ENCODE measurements around the gene CATSPERZ. TPM values are rescaled to one million over a fixed set of nuclear protein-coding genes. Genes with fewer than 3 reads are reported as not detected.

CATSPERZ gene
- total and polyA plus RNA-seq, 8 donors, result 0.27 to 1.5 (median 0.51) TPM; not detected in 5

DNA sequence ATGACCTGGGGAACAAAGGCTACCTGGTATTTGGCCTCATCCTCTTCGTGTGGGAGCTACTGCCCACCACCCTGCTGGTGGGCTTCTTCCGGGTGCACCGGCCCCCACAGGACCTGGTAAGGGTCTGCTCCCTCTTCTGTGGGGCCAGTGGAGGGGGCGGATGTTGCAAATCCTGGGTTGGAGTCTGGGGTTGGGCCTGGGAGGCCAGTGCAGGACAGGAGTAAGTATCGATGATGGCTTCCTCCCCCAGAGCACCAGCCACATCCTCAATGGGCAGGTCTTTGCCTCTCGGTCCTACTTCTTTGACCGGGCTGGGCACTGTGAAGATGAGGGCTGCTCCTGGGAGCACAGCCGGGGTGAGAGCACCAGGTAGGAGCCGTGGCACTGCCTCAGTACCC, 11.8 kb upstream of the CATSPERZ start:
- 90 to 92% methylated on average over 6 to 9 of the region's 9 CpGs for WGBS, 2 donors

GRCh38 chr11:64289002-64289564, 11.1 kb upstream of the CATSPERZ start:
- TF ChIP-seq CTCF (IDR thresholded peaks at IDR 0.05), result no peak
- DNase-seq, result no peak
- ATAC-seq, result no peak
- intact Hi-C loops (cut with DNase I), result no loop called here
- H3K27me3 ChIP-seq, result peaks cover 0 to 7% (median 1%) of the 10 kb centered on the region in 4 donors
- FAIRE-seq, result no peak
- H3K27ac ChIP-seq, result no peak overlapping the region
- peaks cover 6 to 19% (median 16%) of the 10 kb centered on the region in 3 donors for H3K4me1 ChIP-seq
- H3K9me3 ChIP-seq, result no peaks in the 10 kb centered on the region
- no peak overlapping the region for H3K4me3 ChIP-seq
- 86 to 90% methylated on average over 12 to 13 of the region's 13 CpGs for WGBS, 2 donors
- no peaks in the 10 kb centered on the region for H3K36me3 ChIP-seq

More for the DNA sequence above, 11.8 kb upstream of the CATSPERZ start:
- Histone ChIP-seq H3K36me3 (no peaks in the 10 kb centered on the region), H3K27me3 (peaks cover 0 to 7% (median 1%) of the 10 kb centered on the region in 4 donors), H3K4me1 (peaks cover 13 to 24% (median 22%) of the 10 kb centered on the region in 3 donors), H3K27ac (no peak overlapping the region), H3K4me3 (no peak overlapping the region), H3K9me3 (no peaks in the 10 kb centered on the region)
- no peak for TF ChIP-seq CTCF (IDR thresholded peaks at IDR 0.05)
- DNase-seq (peak in 1 of 6 donors; percentile 70), FAIRE-seq (no peak), ATAC-seq (no peak)
- intact Hi-C loops (cut with DNase I), result no loop called here

GRCh38 chr11:64290352-64291261, 9.6 kb upstream of the CATSPERZ start:
- WGBS, 2 donors, result 54 to 63% methylated on average over 10 of the region's 10 CpGs
- H3K36me3 ChIP-seq, result no peaks in the 10 kb centered on the region
- H3K9me3 ChIP-seq, result no peaks in the 10 kb centered on the region
- H3K27me3 ChIP-seq, result peaks cover 0 to 7% (median 1%) of the 10 kb centered on the region in 4 donors
- DNase-seq (no peak), FAIRE-seq (no peak), ATAC-seq (no peak)
- intact Hi-C loops (cut with DNase I), result loop anchor here in 2 of 3 donors (5.0 to 10.0 kb wide), 3 partner anchors 83 to 296 kb away; partner anchors contain the start of gene FERMT3 (in 2 of the 2)
- peaks cover 6 to 19% (median 16%) of the 10 kb centered on the region in 3 donors for H3K4me1 ChIP-seq
- H3K27ac ChIP-seq, result no peak overlapping the region
- H3K4me3 ChIP-seq, result no peak overlapping the region
- no peak for TF ChIP-seq CTCF (IDR thresholded peaks at IDR 0.05)

DNA sequence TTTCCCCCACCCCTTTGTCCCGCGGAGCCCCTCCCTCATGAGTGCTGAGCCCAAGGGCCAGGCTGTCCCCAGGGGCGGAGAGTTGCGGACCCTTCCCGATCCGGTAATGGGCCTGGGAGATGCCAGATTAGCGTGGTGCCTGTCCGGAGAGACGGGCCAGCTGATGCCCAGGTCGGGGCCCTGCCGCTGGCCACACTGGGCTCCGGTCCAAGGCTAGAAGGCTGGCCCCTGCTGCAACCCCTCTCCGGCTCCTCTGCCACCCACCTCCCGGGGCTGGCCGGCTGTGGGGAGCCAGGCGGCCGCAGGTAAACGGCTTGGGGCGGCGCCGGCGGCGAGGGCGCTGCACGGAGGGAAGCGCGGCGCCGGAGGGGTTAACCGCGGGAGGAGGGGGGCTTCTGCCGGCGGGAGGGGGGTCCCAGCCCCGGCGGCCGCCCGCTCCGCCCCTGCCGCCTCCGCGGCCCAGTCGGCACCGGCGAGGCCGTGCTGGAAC, 8.9 kb upstream of the CATSPERZ start, which contains the start of gene KCNK4:
TSS of gene KCNK4 (plus strand) at position 41 of the 490 bp plus-strand sequence. CDS start 1,717 bp downstream, outside the sequence.
- no peak for ATAC-seq
- DNase-seq, result peak in 2 of 6 donors; percentile 46 to 75
- Histone ChIP-seq H3K4me3 (peak within 1 kb of the TSS in 2 of 4 donors; percentile 18 to 44), H3K36me3 (no peaks in the 10 kb centered on the region), H3K4me1 (peaks cover 2 to 16% (median 11%) of the 10 kb centered on the region in 3 donors), H3K27me3 (peaks cover 0 to 7% (median 1%) of the 10 kb centered on the region in 4 donors), H3K9me3 (no peaks in the 10 kb centered on the region), H3K27ac (no peak within 1 kb of the TSS)
- 6 to 7% methylated on average over 24 to 45 of the region's 45 CpGs for WGBS, 2 donors
- no peak for TF ChIP-seq CTCF (IDR thresholded peaks at IDR 0.05)
- intact Hi-C loops (cut with DNase I), result loop anchor here in 2 of 3 donors (5.0 to 10.0 kb wide), 3 partner anchors 84 to 297 kb away; partner anchors contain the start of gene FERMT3 (in 2 of the 2)
- FAIRE-seq, result no peak

Data from pancreas (tissue), 10 donors.